Measurements from ENCODE around the gene IGSF8.

GRCh38 chr1:160133990-160134770 lies 35.8 kb upstream of the IGSF8 start:
- no peak for TF ChIP-seq CTCF (IDR thresholded peaks at IDR 0.05 in 8 of 11, conservative IDR thresholded peaks at IDR 0.05 in 3 of 11)
- no peak for TF ChIP-seq POLR2A (IDR thresholded peaks at IDR 0.05)
- no peak for TF ChIP-seq POLR2AphosphoS5 (IDR thresholded peaks at IDR 0.05)

Measured in spleen (tissue), 7 donors.